ENCODE results near the gene PCDHA2. TPM values are rescaled to one million over a fixed set of nuclear protein-coding genes. Genes with fewer than 3 reads are reported as not detected.
"Not testable (repeated sequence)": the region's sequence is repeated elsewhere in the genome, so short reads cannot be mapped to it uniquely, and the experiment has no call there.

PCDHA2 gene
- total RNA-seq, 1 donor from 2014 or later = not detected

- Mint-ChIP-seq H3K4me1 (no peaks in the 10 kb centered on the region), H3K27ac (no peak within 1 kb of the TSS), H3K27me3 (peaks cover 8% of the 10 kb centered on the region), H3K36me3 (ENCODE audit: low read depth) (no peaks in the 10 kb centered on the region), H3K4me3 (no peak within 1 kb of the TSS), H3K9me3 (peaks cover 19% of the 10 kb centered on the region)
- ChIA-PET CTCF (no interaction called here), POLR2A (no interaction called here)
- no peak for DNase-seq
- no peak for TF ChIP-seq CTCF (IDR thresholded peaks at IDR 0.05)
- intact Hi-C loops (cut with micrococcal nuclease) = no loop called here
- no peak for ATAC-seq (ENCODE audit: low read depth)
Measured at GRCh38 chr5:140806834-140807775, 12.5 kb downstream of the PCDHA2 start, which contains the start of gene PCDHA4. TSS of gene PCDHA4 (plus strand) at chr5:140807068.

- H3K9me3 Mint-ChIP-seq = peaks cover 22% of the 10 kb centered on the region
- H3K4me1 Mint-ChIP-seq; H3K27ac Mint-ChIP-seq; DNase-seq; ATAC-seq (ENCODE audit: low read depth); CTCF ChIA-PET; intact Hi-C loops (cut with micrococcal nuclease); H3K4me3 Mint-ChIP-seq; H3K27me3 Mint-ChIP-seq; POLR2A ChIA-PET; H3K36me3 Mint-ChIP-seq (ENCODE audit: low read depth): not testable (repeated sequence)
Measured at GRCh38 chr5:140808241-140808888, 13.7 kb downstream of the PCDHA2 start.

GRCh38 chr5:140808889-140809291, 14.2 kb downstream of the PCDHA2 start:
- Mint-ChIP-seq H3K4me3 (no peak overlapping the region), H3K27me3 (peaks cover 8% of the 10 kb centered on the region), H3K4me1 (no peaks in the 10 kb centered on the region), H3K27ac (no peak overlapping the region), H3K36me3 (ENCODE audit: low read depth) (no peaks in the 10 kb centered on the region), H3K9me3 (peaks cover 22% of the 10 kb centered on the region)
- no peak for TF ChIP-seq CTCF (IDR thresholded peaks at IDR 0.05)
- DNase-seq (no peak), ATAC-seq (ENCODE audit: low read depth) (no peak)
- intact Hi-C loops (cut with micrococcal nuclease) = no loop called here
- POLR2A ChIA-PET = no interaction called here
- CTCF ChIA-PET = no interaction called here

GRCh38 chr5:140821375-140822280, 27.0 kb downstream of the PCDHA2 start, which contains the start of gene PCDHA5:
TSS of gene PCDHA5 (plus strand) at chr5:140821613.
- DNase-seq = no peak
- H3K9me3 Mint-ChIP-seq = peaks cover 2% of the 10 kb centered on the region
- H3K36me3 Mint-ChIP-seq (ENCODE audit: low read depth) = no peaks in the 10 kb centered on the region
- H3K4me1 Mint-ChIP-seq = no peaks in the 10 kb centered on the region
- no peak within 1 kb of the TSS for H3K27ac Mint-ChIP-seq
- no peak within 1 kb of the TSS for H3K4me3 Mint-ChIP-seq
- no peak for TF ChIP-seq CTCF (IDR thresholded peaks at IDR 0.05)
- ChIA-PET POLR2A (no interaction called here), CTCF (no interaction called here)
- intact Hi-C loops (cut with micrococcal nuclease) = no loop called here
- ATAC-seq (ENCODE audit: low read depth) = no peak
- H3K27me3 Mint-ChIP-seq = peaks cover 2% of the 10 kb centered on the region

- TF ChIP-seq CTCF (IDR thresholded peaks at IDR 0.05) = no peak
- peaks cover 8% of the 10 kb centered on the region for H3K27me3 Mint-ChIP-seq
- DNase-seq (no peak), ATAC-seq (ENCODE audit: low read depth) (no peak)
- peaks cover 3% of the 10 kb centered on the region for H3K9me3 Mint-ChIP-seq
- no peaks in the 10 kb centered on the region for H3K4me1 Mint-ChIP-seq
- intact Hi-C loops (cut with micrococcal nuclease) = no loop called here
- ChIA-PET POLR2A (no interaction called here), CTCF (no interaction called here)
- no peaks in the 10 kb centered on the region for H3K36me3 Mint-ChIP-seq (ENCODE audit: low read depth)
- H3K4me3 Mint-ChIP-seq = no peak overlapping the region
- no peak overlapping the region for H3K27ac Mint-ChIP-seq
Measured at GRCh38 chr5:140822281-140822629, 27.6 kb downstream of the PCDHA2 start.

GRCh38 chr5:140822969-140823368, 28.3 kb downstream of the PCDHA2 start:
- POLR2A ChIA-PET; H3K9me3 Mint-ChIP-seq; H3K27me3 Mint-ChIP-seq; CTCF ChIA-PET; H3K4me1 Mint-ChIP-seq; H3K27ac Mint-ChIP-seq; ATAC-seq (ENCODE audit: low read depth); H3K4me3 Mint-ChIP-seq; DNase-seq; intact Hi-C loops (cut with micrococcal nuclease); H3K36me3 Mint-ChIP-seq (ENCODE audit: low read depth): not testable (repeated sequence)

Data from activated B cell treated with CpG ODN at 0.5 μM for 24 hours (primary cell).